Vagina (tissue), 2 donors: ENCODE measurements around the gene FAM161B.

Experiments
- POLR2A ChIP-seq, 2 donors: fragments of 450-650 bp; IDR thresholded peaks; one replicate each; pipeline ENCODE4 v1.6.1; 2017; ENCODE audit warnings: antibody characterized with exemption in 2 of 2, mild to moderate bottlenecking in 2 of 2, moderate library complexity in 2 of 2
- TF ChIP-seq, protein P1 (sequence below), 3 experiments: fragments of 450-650 bp in 2 of 3; fragments of 200-600 bp in 1 of 3; sonication (generic) in 1 of 3; IDR thresholded peaks; one replicate each; pipeline ENCODE4 v1.5.1; 2017 to 2019; ENCODE audit warnings: antibody characterized with exemption in 3 of 3, mild to moderate bottlenecking in 2 of 3, moderate library complexity in 2 of 3

DNA sequence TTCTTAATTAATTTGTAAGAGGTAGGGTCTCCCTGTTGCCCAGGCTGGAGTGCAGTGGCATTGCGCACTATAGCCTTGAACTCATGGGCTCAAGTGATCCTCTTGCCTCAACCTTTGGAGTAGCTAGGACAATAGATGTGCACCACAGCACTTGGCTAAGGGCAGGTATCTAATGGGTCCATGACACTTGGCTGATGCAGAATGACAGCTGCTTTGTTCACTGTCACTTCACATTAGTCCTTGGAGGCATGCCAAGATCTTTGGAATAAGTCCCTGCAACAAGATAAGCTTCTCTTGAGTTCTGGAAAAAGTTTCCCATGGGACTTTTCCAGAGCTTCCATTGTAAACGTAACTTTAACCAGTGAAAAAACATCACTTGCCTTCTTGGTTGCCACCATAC, 23.6 kb upstream of the FAM161B start:
- TF ChIP-seq POLR2A (IDR thresholded peaks at IDR 0.05) = no peak
- TF ChIP-seq, protein P1, sequence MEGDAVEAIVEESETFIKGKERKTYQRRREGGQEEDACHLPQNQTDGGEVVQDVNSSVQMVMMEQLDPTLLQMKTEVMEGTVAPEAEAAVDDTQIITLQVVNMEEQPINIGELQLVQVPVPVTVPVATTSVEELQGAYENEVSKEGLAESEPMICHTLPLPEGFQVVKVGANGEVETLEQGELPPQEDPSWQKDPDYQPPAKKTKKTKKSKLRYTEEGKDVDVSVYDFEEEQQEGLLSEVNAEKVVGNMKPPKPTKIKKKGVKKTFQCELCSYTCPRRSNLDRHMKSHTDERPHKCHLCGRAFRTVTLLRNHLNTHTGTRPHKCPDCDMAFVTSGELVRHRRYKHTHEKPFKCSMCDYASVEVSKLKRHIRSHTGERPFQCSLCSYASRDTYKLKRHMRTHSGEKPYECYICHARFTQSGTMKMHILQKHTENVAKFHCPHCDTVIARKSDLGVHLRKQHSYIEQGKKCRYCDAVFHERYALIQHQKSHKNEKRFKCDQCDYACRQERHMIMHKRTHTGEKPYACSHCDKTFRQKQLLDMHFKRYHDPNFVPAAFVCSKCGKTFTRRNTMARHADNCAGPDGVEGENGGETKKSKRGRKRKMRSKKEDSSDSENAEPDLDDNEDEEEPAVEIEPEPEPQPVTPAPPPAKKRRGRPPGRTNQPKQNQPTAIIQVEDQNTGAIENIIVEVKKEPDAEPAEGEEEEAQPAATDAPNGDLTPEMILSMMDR (IDR thresholded peaks at IDR 0.05) = no peak
